Naive B cell (primary cell): ENCODE results near the gene KCNA10. TPM values are rescaled to one million over a fixed set of nuclear protein-coding genes. Genes with fewer than 3 reads are reported as not detected.

Experiments
- ATAC-seq, 2 donors: fragments of 150-1000 bp; cut with Tn5 transposase; 2 replicates each; pipeline ENCODE4 v1.10.0; 2021; ENCODE audit warnings: low read depth in 2 of 2, mild to moderate bottlenecking in 2 of 2, moderate library complexity in 2 of 2
- DNase-seq: peaks from one replicate; pipeline ENCODE4 v3.0.0; 2022
- H3K27ac Mint-ChIP-seq, 6 donors: one replicate each; pipeline ENCODE4 v1.8.0; 2020 to 2022; ENCODE audit warnings: mild to moderate bottlenecking in 6 of 6, mixed read lengths in 6 of 6, moderate library complexity in 5 of 6, inconsistent platforms in 2 of 6
- H3K27me3 Mint-ChIP-seq, 3 donors: one replicate each; pipeline ENCODE4 v1.8.0; 2021 to 2022; ENCODE audit warnings: mixed read lengths in 3 of 3, mild to moderate bottlenecking in 1 of 3
- H3K36me3 Mint-ChIP-seq, 2 donors: one replicate each; pipeline ENCODE4 v1.8.0; 2020 to 2022; ENCODE audit warnings: mixed read lengths in 2 of 2, inconsistent platforms in 1 of 2, mild to moderate bottlenecking in 1 of 2
- H3K4me1 Mint-ChIP-seq, 3 donors: one replicate each; pipeline ENCODE4 v1.8.0; 2020 to 2022; ENCODE audit warnings: mixed read lengths in 3 of 3, inconsistent platforms in 1 of 3, mild to moderate bottlenecking in 1 of 3, moderate library complexity in 1 of 3
- H3K4me3 Mint-ChIP-seq, 8 donors: one replicate each; pipeline ENCODE4 v1.8.0; 2020 to 2022; ENCODE audit warnings: mild to moderate bottlenecking in 8 of 8, mixed read lengths in 8 of 8, moderate library complexity in 8 of 8, inconsistent platforms in 2 of 8
- H3K9me3 Mint-ChIP-seq, 7 donors: one replicate each; pipeline ENCODE4 v1.8.0; 2020 to 2022; ENCODE audit warnings: mixed read lengths in 7 of 7, mild to moderate bottlenecking in 5 of 7, inconsistent platforms in 2 of 7, moderate library complexity in 1 of 7
- polyA plus RNA-seq, 6 donors: library from polyadenylated mRNA; unstranded; fragments of 300-500 nt; fragmentation: Illumina TruSeq; gene quantifications; one replicate each; pipeline ENCODE4 v1.2.3, GENCODE V29; 2021; ENCODE audit warnings: low read depth in 6 of 6

The KCNA10 gene
- polyA plus RNA-seq, 6 donors from 2014 or later, result not detected

- DNase-seq, result no peak
- Mint-ChIP-seq H3K9me3 (no peaks in the 10 kb centered on the region), H3K4me3 (no peak overlapping the region), H3K27ac (no peak overlapping the region), H3K36me3 (no peaks in the 10 kb centered on the region), H3K27me3 (peaks cover 27 to 60% (median 56%) of the 10 kb centered on the region in 3 donors), H3K4me1 (no peaks in the 10 kb centered on the region)
- ATAC-seq, result no peak
Measured at GRCh38 chr1:110547017-110547416, 28.0 kb upstream of the KCNA10 start.

- peaks cover 0 to 2% (median 0%) of the 10 kb centered on the region in 7 donors for H3K9me3 Mint-ChIP-seq
- DNase-seq (no peak), ATAC-seq (no peak)
- no peaks in the 10 kb centered on the region for H3K36me3 Mint-ChIP-seq
- H3K4me3 Mint-ChIP-seq, result no peak overlapping the region
- no peak overlapping the region for H3K27ac Mint-ChIP-seq
- H3K4me1 Mint-ChIP-seq, result no peaks in the 10 kb centered on the region
- H3K27me3 Mint-ChIP-seq, result peaks cover 25 to 57% (median 43%) of the 10 kb centered on the region in 3 donors
Measured at GRCh38 chr1:110545492-110545891, 26.5 kb upstream of the KCNA10 start.

GRCh38 chr1:110544753-110545152, 25.8 kb upstream of the KCNA10 start:
- no peak for ATAC-seq

GRCh38 chr1:110542725-110543124, 23.8 kb upstream of the KCNA10 start:
- Mint-ChIP-seq H3K27me3 (peaks cover 24 to 50% (median 48%) of the 10 kb centered on the region in 3 donors), H3K4me3 (no peak overlapping the region), H3K4me1 (no peaks in the 10 kb centered on the region), H3K27ac (no peak overlapping the region), H3K9me3 (peaks cover 0 to 2% (median 0%) of the 10 kb centered on the region in 7 donors), H3K36me3 (no peaks in the 10 kb centered on the region)
- DNase-seq (no peak), ATAC-seq (no peak)

More at GRCh38 chr1:110544753-110545152, 25.8 kb upstream of the KCNA10 start:
- Mint-ChIP-seq H3K36me3 (no peaks in the 10 kb centered on the region), H3K27me3 (peaks cover 24 to 60% (median 46%) of the 10 kb centered on the region in 3 donors), H3K9me3 (peaks cover 0 to 2% (median 0%) of the 10 kb centered on the region in 7 donors), H3K27ac (peak overlapping the region in 1 of 6 donors; percentile 43), H3K4me1 (no peaks in the 10 kb centered on the region), H3K4me3 (no peak overlapping the region)
- DNase-seq, result no peak

GRCh38 chr1:110541906-110542395, 23.0 kb upstream of the KCNA10 start:
- Mint-ChIP-seq H3K27me3 (peaks cover 24 to 54% (median 52%) of the 10 kb centered on the region in 3 donors), H3K4me3 (no peak overlapping the region), H3K9me3 (peaks cover 0 to 2% (median 0%) of the 10 kb centered on the region in 7 donors), H3K4me1 (no peaks in the 10 kb centered on the region), H3K27ac (no peak overlapping the region), H3K36me3 (no peaks in the 10 kb centered on the region)
- ATAC-seq, result no peak
- DNase-seq, result no peak

GRCh38 chr1:110540891-110541685, 22.1 kb upstream of the KCNA10 start:
- H3K27ac Mint-ChIP-seq, result no peak overlapping the region
- H3K4me1 Mint-ChIP-seq, result no peaks in the 10 kb centered on the region
- H3K27me3 Mint-ChIP-seq, result peaks cover 19 to 52% (median 47%) of the 10 kb centered on the region in 3 donors
- ATAC-seq (no peak), DNase-seq (no peak)
- H3K4me3 Mint-ChIP-seq, result no peak overlapping the region
- H3K36me3 Mint-ChIP-seq, result no peaks in the 10 kb centered on the region
- peaks cover 0 to 2% (median 0%) of the 10 kb centered on the region in 7 donors for H3K9me3 Mint-ChIP-seq

GRCh38 chr1:110538921-110539320, 19.9 kb upstream of the KCNA10 start:
- H3K27ac Mint-ChIP-seq, result no peak overlapping the region
- ATAC-seq (no peak), DNase-seq (no peak)
- H3K27me3 Mint-ChIP-seq, result peaks cover 23 to 55% (median 35%) of the 10 kb centered on the region in 3 donors
- no peak overlapping the region for H3K4me3 Mint-ChIP-seq
- H3K4me1 Mint-ChIP-seq, result no peaks in the 10 kb centered on the region
- peaks cover 0 to 2% (median 0%) of the 10 kb centered on the region in 7 donors for H3K9me3 Mint-ChIP-seq
- no peaks in the 10 kb centered on the region for H3K36me3 Mint-ChIP-seq

GRCh38 chr1:110538075-110538474, 19.1 kb upstream of the KCNA10 start:
- no peak for ATAC-seq

GRCh38 chr1:110535985-110536384, 17.0 kb upstream of the KCNA10 start:
- ATAC-seq (no peak), DNase-seq (no peak)
- H3K27ac Mint-ChIP-seq, result no peak overlapping the region
- peaks cover 23 to 67% (median 48%) of the 10 kb centered on the region in 3 donors for H3K27me3 Mint-ChIP-seq
- peaks cover 0 to 2% (median 0%) of the 10 kb centered on the region in 7 donors for H3K9me3 Mint-ChIP-seq
- H3K36me3 Mint-ChIP-seq, result no peaks in the 10 kb centered on the region
- no peak overlapping the region for H3K4me3 Mint-ChIP-seq
- no peaks in the 10 kb centered on the region for H3K4me1 Mint-ChIP-seq

More at GRCh38 chr1:110538075-110538474, 19.1 kb upstream of the KCNA10 start:
- Mint-ChIP-seq H3K27me3 (peaks cover 20 to 59% (median 40%) of the 10 kb centered on the region in 3 donors), H3K4me1 (no peaks in the 10 kb centered on the region), H3K36me3 (no peaks in the 10 kb centered on the region), H3K27ac (no peak overlapping the region), H3K9me3 (peaks cover 0 to 2% (median 0%) of the 10 kb centered on the region in 7 donors), H3K4me3 (no peak overlapping the region)
- DNase-seq, result no peak

- Mint-ChIP-seq H3K4me1 (no peaks in the 10 kb centered on the region), H3K4me3 (no peak overlapping the region), H3K27ac (no peak overlapping the region), H3K9me3 (no peaks in the 10 kb centered on the region), H3K36me3 (no peaks in the 10 kb centered on the region), H3K27me3 (peaks cover 30 to 75% (median 54%) of the 10 kb centered on the region in 3 donors)
- DNase-seq (no peak), ATAC-seq (no peak)
Measured at GRCh38 chr1:110533230-110533629, 14.3 kb upstream of the KCNA10 start.

GRCh38 chr1:110529011-110529410, 10.0 kb upstream of the KCNA10 start:
- H3K4me1 Mint-ChIP-seq, result peaks cover 6 to 8% (median 7%) of the 10 kb centered on the region in 3 donors
- H3K27me3 Mint-ChIP-seq, result peaks cover 26 to 80% (median 78%) of the 10 kb centered on the region in 3 donors
- H3K27ac Mint-ChIP-seq, result no peak overlapping the region
- no peaks in the 10 kb centered on the region for H3K36me3 Mint-ChIP-seq
- DNase-seq (no peak), ATAC-seq (no peak)
- H3K4me3 Mint-ChIP-seq, result no peak overlapping the region
- no peaks in the 10 kb centered on the region for H3K9me3 Mint-ChIP-seq

GRCh38 chr1:110526201-110526780, 7.3 kb upstream of the KCNA10 start:
- DNase-seq (no peak), ATAC-seq (no peak)
- Mint-ChIP-seq H3K9me3 (no peaks in the 10 kb centered on the region), H3K27me3 (peaks cover 41 to 88% (median 86%) of the 10 kb centered on the region in 3 donors), H3K4me3 (no peak overlapping the region), H3K27ac (no peak overlapping the region), H3K4me1 (peaks cover 6 to 8% (median 7%) of the 10 kb centered on the region in 3 donors), H3K36me3 (no peaks in the 10 kb centered on the region)

GRCh38 chr1:110525249-110525595, 6.2 kb upstream of the KCNA10 start:
- no peak for DNase-seq
- H3K9me3 Mint-ChIP-seq, result no peaks in the 10 kb centered on the region
- no peaks in the 10 kb centered on the region for H3K36me3 Mint-ChIP-seq
- ATAC-seq, result no peak
- no peak overlapping the region for H3K27ac Mint-ChIP-seq
- peaks cover 6 to 8% (median 7%) of the 10 kb centered on the region in 3 donors for H3K4me1 Mint-ChIP-seq
- H3K4me3 Mint-ChIP-seq, result no peak overlapping the region
- H3K27me3 Mint-ChIP-seq, result peaks cover 34 to 86% (median 85%) of the 10 kb centered on the region in 3 donors
